ENCODE results near the gene RAB25.

DNA sequence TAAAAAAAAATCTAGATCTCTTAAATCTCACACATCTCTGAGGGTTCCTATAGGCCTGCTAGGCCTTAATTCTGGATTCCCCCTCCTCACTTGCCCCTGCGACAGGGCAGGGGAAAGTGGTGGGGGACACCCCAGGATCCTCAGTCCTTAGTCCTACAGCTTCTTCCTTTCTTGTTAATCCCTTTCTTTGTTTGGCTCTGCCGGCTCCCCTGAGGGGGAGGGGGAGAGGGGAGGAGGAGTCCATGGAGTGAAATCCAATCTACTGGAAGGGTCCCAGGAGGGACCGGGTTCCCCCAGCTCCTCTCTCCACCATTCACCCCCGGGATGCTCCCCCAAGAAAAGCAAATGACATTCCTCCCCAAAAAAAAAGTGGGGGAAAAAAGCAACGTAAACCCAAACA is 12.8 kb downstream of the RAB25 start:
- TF ChIP-seq, protein P1, sequence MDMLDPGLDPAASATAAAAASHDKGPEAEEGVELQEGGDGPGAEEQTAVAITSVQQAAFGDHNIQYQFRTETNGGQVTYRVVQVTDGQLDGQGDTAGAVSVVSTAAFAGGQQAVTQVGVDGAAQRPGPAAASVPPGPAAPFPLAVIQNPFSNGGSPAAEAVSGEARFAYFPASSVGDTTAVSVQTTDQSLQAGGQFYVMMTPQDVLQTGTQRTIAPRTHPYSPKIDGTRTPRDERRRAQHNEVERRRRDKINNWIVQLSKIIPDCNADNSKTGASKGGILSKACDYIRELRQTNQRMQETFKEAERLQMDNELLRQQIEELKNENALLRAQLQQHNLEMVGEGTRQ (IDR thresholded peaks at IDR 0.05): no peak
- no peak for TF ChIP-seq EP300 (IDR thresholded peaks at IDR 0.05)
- TF ChIP-seq, protein P2, sequence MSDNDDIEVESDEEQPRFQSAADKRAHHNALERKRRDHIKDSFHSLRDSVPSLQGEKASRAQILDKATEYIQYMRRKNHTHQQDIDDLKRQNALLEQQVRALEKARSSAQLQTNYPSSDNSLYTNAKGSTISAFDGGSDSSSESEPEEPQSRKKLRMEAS (IDR thresholded peaks at IDR 0.05): no peak
- TF ChIP-seq, protein P3, sequence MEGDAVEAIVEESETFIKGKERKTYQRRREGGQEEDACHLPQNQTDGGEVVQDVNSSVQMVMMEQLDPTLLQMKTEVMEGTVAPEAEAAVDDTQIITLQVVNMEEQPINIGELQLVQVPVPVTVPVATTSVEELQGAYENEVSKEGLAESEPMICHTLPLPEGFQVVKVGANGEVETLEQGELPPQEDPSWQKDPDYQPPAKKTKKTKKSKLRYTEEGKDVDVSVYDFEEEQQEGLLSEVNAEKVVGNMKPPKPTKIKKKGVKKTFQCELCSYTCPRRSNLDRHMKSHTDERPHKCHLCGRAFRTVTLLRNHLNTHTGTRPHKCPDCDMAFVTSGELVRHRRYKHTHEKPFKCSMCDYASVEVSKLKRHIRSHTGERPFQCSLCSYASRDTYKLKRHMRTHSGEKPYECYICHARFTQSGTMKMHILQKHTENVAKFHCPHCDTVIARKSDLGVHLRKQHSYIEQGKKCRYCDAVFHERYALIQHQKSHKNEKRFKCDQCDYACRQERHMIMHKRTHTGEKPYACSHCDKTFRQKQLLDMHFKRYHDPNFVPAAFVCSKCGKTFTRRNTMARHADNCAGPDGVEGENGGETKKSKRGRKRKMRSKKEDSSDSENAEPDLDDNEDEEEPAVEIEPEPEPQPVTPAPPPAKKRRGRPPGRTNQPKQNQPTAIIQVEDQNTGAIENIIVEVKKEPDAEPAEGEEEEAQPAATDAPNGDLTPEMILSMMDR (IDR thresholded peaks at IDR 0.05): no peak
- no peak for TF ChIP-seq POLR2A (IDR thresholded peaks at IDR 0.05; ENCODE audit: low read length)
- TF ChIP-seq POLR2AphosphoS2 (conservative IDR thresholded peaks at IDR 0.05; ENCODE audit: low read length): no peak
- no peak for TF ChIP-seq RNF2 (IDR thresholded peaks at IDR 0.05; ENCODE audit: borderline replicate concordance, low read depth)
- TF ChIP-seq RAD21 (conservative IDR thresholded peaks at IDR 0.05 in 1 of 2, IDR thresholded peaks at IDR 0.05 in 1 of 2): no peak
